PFSK-1 (cell line): ENCODE results near the gene NOXA1.

Source experiments
- POLR2AphosphoS5 ChIP-seq: IDR thresholded peaks from 2 replicates; pipeline ENCODE4 v1.6.1; 2012; ENCODE audit warnings: low read depth, mild to moderate bottlenecking, control low read depth, low read length, moderate library complexity
- TAF1 ChIP-seq: IDR thresholded peaks from 2 replicates; pipeline ENCODE4 v1.6.1; 2012; ENCODE audit warnings: low read length, control low read depth, borderline replicate concordance; ENCODE audit not compliant: insufficient read depth

GRCh38 chr9:137447722-137448601 lies 24.8 kb downstream of the NOXA1 start:
- TF ChIP-seq TAF1, result no peak
- TF ChIP-seq POLR2AphosphoS5, result no peak
